ENCODE measurements around the gene LRP10.

Gene LRP10

GRCh38 chr14:22918804-22919600, 47.5 kb downstream of the LRP10 start, which contains the start of gene RBM23:
Gene RBM23 (minus strand): TSS chr14:22919149.
- peak; percentile 100 for DNase-seq (ENCODE audit: low read depth, low spot score)

- no peak for DNase-seq (ENCODE audit: low read depth, low spot score)
These were observed 48.0 kb downstream of the LRP10 start for GRCh38 chr14:22919601-22919921.

- DNase-seq (ENCODE audit: low read depth, low spot score) = no peak
These were observed 49.2 kb downstream of the LRP10 start for GRCh38 chr14:22920697-22921096.

- no peak for DNase-seq (ENCODE audit: low read depth, low spot score)
These were observed 50.8 kb downstream of the LRP10 start for GRCh38 chr14:22922294-22922693.

- DNase-seq (ENCODE audit: low read depth, low spot score) = no peak
These were observed 52.2 kb downstream of the LRP10 start for GRCh38 chr14:22923746-22924145.

GRCh38 chr14:22925513-22925912, 54.0 kb downstream of the LRP10 start:
- no peak for DNase-seq (ENCODE audit: low read depth, low spot score)

GRCh38 chr14:22926316-22926715, 54.8 kb downstream of the LRP10 start:
- no peak for DNase-seq (ENCODE audit: low read depth, low spot score)

GRCh38 chr14:22928237-22929103, 56.9 kb downstream of the LRP10 start:
- DNase-seq (ENCODE audit: low read depth, low spot score) = peak; percentile 5

- peak; percentile 100 for DNase-seq (ENCODE audit: low read depth, low spot score)
These were observed 57.8 kb downstream of the LRP10 start, which contains the start of gene PRMT5 for GRCh38 chr14:22929104-22929960. Gene PRMT5 (minus strand): TSS chr14:22929376. CDS start chr14:22929361, 15 bp downstream.

- no peak for DNase-seq (ENCODE audit: low read depth, low spot score)
These were observed 58.4 kb downstream of the LRP10 start for GRCh38 chr14:22929961-22930364.
